Loucy (cell line): ENCODE data around the gene KCNK7.
A peak's percentile ranks its signal among the peaks of the same experiment; 100 is the strongest.

Experiments
- H2AFZ ChIP-seq: fragments of 200-600 bp; sonication (generic); 2 replicates; pipeline ENCODE4 v1.6.0; 2016; ENCODE audit warnings: antibody characterized with exemption, mild to moderate bottlenecking, low read length, moderate library complexity
- H3F3A ChIP-seq: fragments of 200-600 bp; 2 replicates; pipeline ENCODE4 v1.6.0; 2016; ENCODE audit warnings: antibody characterized with exemption, low read depth, mild to moderate bottlenecking
- H3K27me3 ChIP-seq: fragments of 200-600 bp; sonication (generic); 2 replicates; pipeline ENCODE4 v1.6.1; 2014; ENCODE audit warnings: low read length, mild to moderate bottlenecking; ENCODE audit not compliant: insufficient read depth, poor library complexity, severe bottlenecking
- H3K36me3 ChIP-seq: fragments of 200-600 bp; sonication (generic); 2 replicates; pipeline ENCODE4 v1.6.1; 2016; ENCODE audit warnings: low read length; ENCODE audit not compliant: insufficient read depth
- H3K4me1 ChIP-seq: fragments of 200-600 bp; sonication (generic); 2 replicates; pipeline ENCODE4 v1.5.1; 2014; ENCODE audit warnings: low read length, mild to moderate bottlenecking; ENCODE audit not compliant: insufficient read depth, poor library complexity, severe bottlenecking
- H3K4me2 ChIP-seq: fragments of 200-600 bp; sonication (generic); 2 replicates; pipeline ENCODE4 v1.6.0; 2014; ENCODE audit warnings: antibody characterized with exemption, low read length, low read depth, mild to moderate bottlenecking; ENCODE audit not compliant: poor library complexity, severe bottlenecking
- H3K4me3 ChIP-seq: fragments of 200-600 bp; sonication (generic); 2 replicates; pipeline ENCODE4 v1.5.1; 2014; ENCODE audit warnings: low read length, mild to moderate bottlenecking, mixed read lengths; ENCODE audit not compliant: poor library complexity, severe bottlenecking
- H3K79me2 ChIP-seq: fragments of 200-600 bp; sonication (generic); 2 replicates; pipeline ENCODE4 v1.6.1; 2014; ENCODE audit warnings: low read length; ENCODE audit not compliant: insufficient read depth
- H3K9ac ChIP-seq: fragments of 200-600 bp; sonication (generic); 2 replicates; pipeline ENCODE4 v1.6.0; 2014; ENCODE audit warnings: mild to moderate bottlenecking, low read depth, low read length, moderate library complexity; ENCODE audit not compliant: poor library complexity, severe bottlenecking
- H3K9me2 ChIP-seq: fragments of 200-600 bp; sonication (generic); replicated peaks from 2 replicates; pipeline ENCODE4 v1.6.1; 2016; ENCODE audit warnings: low read depth, low read length, mixed read lengths
- H3K9me3 ChIP-seq: fragments of 200-600 bp; sonication (generic); 2 replicates; pipeline ENCODE4 v1.6.1; 2014; ENCODE audit warnings: mild to moderate bottlenecking, antibody characterized with exemption, low read length, low read depth; ENCODE audit not compliant: insufficient read depth
- H4K20me1 ChIP-seq: fragments of 200-600 bp; sonication (generic); 2 replicates; pipeline ENCODE4 v1.6.0; 2014; ENCODE audit warnings: antibody characterized with exemption, low read length, mild to moderate bottlenecking; ENCODE audit not compliant: insufficient read depth, poor library complexity, severe bottlenecking
- EZH2phosphoT487 ChIP-seq: fragments of 200-600 bp; IDR thresholded peaks from 2 replicates; pipeline ENCODE4 v1.6.1; 2018; ENCODE audit warnings: antibody characterized with exemption, mild to moderate bottlenecking, moderate library complexity, borderline replicate concordance
- TF ChIP-seq, protein P1 (sequence below): fragments of 200-600 bp; sonication (generic); conservative IDR thresholded peaks from 2 replicates; pipeline ENCODE4 v1.5.1; 2014; ENCODE audit warnings: mild to moderate bottlenecking, antibody characterized with exemption, low read length

The KCNK7 gene

DNA sequence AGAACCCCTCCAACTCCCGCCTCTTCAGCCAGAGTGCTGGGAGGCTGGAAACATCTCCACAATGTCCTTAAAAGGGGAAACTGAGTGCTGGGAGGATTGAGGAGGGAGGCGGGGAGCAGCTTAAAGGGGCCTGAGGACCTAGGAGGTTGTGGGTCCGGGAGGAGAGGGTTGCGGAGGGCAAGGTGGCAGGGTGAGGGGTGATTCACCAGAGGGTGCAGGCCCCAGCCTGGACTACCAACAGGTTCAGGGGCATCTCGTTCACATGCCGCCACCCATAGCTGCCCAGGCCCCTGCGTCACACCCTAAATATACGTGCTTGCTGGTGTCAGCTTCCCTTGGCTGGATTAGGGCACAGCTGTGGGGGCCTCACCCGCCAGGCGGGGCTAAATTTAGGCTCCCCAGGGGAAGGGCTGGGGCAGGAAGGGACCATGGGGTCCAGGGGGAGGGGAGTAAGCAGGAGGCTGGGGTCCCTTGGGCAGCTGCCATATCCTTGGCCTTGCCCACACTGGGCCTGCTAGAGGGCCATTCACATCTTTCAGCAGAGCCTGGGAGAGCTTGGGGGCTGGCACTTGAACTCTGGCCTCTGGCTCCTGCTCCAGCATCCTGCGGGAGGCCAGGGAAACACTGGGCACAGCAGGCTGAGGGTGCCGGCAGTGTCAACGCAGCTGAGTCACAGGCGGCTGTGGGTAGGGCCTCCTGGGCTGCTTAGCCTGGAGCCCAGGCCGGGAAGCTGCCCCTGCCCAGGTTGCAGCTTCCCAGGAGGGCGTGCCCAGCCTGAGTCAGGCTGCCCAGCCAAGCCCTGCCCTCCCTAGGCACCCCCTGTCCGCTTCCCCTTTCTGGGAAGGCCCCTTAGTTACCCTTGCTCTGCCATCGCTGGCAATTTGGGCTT is 18.5 kb downstream of the KCNK7 start:
- Histone ChIP-seq H3K9me3 (no peaks in the 10 kb centered on the region), H3F3A (peaks cover 11% of the 10 kb centered on the region), H3K9me2 (no peaks in the 10 kb centered on the region), H4K20me1 (peaks cover 12% of the 10 kb centered on the region), H3K4me2 (peak overlapping the region; percentile 85), H3K36me3 (no peaks in the 10 kb centered on the region), H3K79me2 (peaks cover 34% of the 10 kb centered on the region), H3K27me3 (no peaks in the 10 kb centered on the region), H3K9ac (peak overlapping the region; percentile 79), H3K4me3 (peak overlapping the region; percentile 75), H2AFZ (no peak overlapping the region), H3K4me1 (peaks cover 42% of the 10 kb centered on the region)
- no peak for TF ChIP-seq EZH2phosphoT487
- TF ChIP-seq, protein P1, sequence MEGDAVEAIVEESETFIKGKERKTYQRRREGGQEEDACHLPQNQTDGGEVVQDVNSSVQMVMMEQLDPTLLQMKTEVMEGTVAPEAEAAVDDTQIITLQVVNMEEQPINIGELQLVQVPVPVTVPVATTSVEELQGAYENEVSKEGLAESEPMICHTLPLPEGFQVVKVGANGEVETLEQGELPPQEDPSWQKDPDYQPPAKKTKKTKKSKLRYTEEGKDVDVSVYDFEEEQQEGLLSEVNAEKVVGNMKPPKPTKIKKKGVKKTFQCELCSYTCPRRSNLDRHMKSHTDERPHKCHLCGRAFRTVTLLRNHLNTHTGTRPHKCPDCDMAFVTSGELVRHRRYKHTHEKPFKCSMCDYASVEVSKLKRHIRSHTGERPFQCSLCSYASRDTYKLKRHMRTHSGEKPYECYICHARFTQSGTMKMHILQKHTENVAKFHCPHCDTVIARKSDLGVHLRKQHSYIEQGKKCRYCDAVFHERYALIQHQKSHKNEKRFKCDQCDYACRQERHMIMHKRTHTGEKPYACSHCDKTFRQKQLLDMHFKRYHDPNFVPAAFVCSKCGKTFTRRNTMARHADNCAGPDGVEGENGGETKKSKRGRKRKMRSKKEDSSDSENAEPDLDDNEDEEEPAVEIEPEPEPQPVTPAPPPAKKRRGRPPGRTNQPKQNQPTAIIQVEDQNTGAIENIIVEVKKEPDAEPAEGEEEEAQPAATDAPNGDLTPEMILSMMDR = no peak

GRCh38 chr11:65576232-65576866 is 19.3 kb downstream of the KCNK7 start:
- Histone ChIP-seq H3F3A (peaks cover 11% of the 10 kb centered on the region), H3K9me3 (no peaks in the 10 kb centered on the region), H2AFZ (no peak overlapping the region), H3K4me1 (peaks cover 46% of the 10 kb centered on the region), H3K36me3 (no peaks in the 10 kb centered on the region), H4K20me1 (peaks cover 17% of the 10 kb centered on the region), H3K9me2 (no peaks in the 10 kb centered on the region), H3K4me2 (peak overlapping the region; percentile 85), H3K9ac (peak overlapping the region; percentile 79), H3K79me2 (peaks cover 40% of the 10 kb centered on the region), H3K27me3 (no peaks in the 10 kb centered on the region), H3K4me3 (peak overlapping the region; percentile 75)
- TF ChIP-seq EZH2phosphoT487 = no peak
- TF ChIP-seq, protein P1 = no peak

GRCh38 chr11:65575568-65576231 is 19.9 kb downstream of the KCNK7 start, which contains the start of gene EHBP1L1:
Gene EHBP1L1 (plus strand): TSS chr11:65576053. CDS start chr11:65576303, 250 bp downstream.
- H3K27me3 ChIP-seq = no peaks in the 10 kb centered on the region
- no peaks in the 10 kb centered on the region for H3K36me3 ChIP-seq
- peak within 1 kb of the TSS; percentile 85 for H3K4me2 ChIP-seq
- peaks cover 46% of the 10 kb centered on the region for H3K79me2 ChIP-seq
- no peak within 1 kb of the TSS for H2AFZ ChIP-seq
- peaks cover 11% of the 10 kb centered on the region for H3F3A ChIP-seq
- H3K4me3 ChIP-seq = peak within 1 kb of the TSS; percentile 75
- H3K9ac ChIP-seq = peak within 1 kb of the TSS; percentile 79
- peaks cover 24% of the 10 kb centered on the region for H4K20me1 ChIP-seq
- peaks cover 53% of the 10 kb centered on the region for H3K4me1 ChIP-seq
- no peaks in the 10 kb centered on the region for H3K9me2 ChIP-seq
- TF ChIP-seq EZH2phosphoT487 = no peak
- TF ChIP-seq, protein P1 = no peak
- no peaks in the 10 kb centered on the region for H3K9me3 ChIP-seq
